Measurements from ENCODE around the gene NR2C1. TPM values are rescaled to one million over a fixed set of nuclear protein-coding genes. Genes with fewer than 3 reads are reported as not detected.

The NR2C1 gene
- total and polyA plus RNA-seq, 2 of the 8 experiments (the other 6 are each of a cell fraction or from before 2014, with no cell fraction given), result 22.8 to 48.3 TPM

- H4K20me1 ChIP-seq (replicated peaks in 1 of 2; ENCODE audit: control insufficient read depth in 1 of 2, insufficient read depth in 2 of 2, low read length in 2 of 2), result no peaks in the 10 kb centered on the region
- FAIRE-seq, result no peak
Measured at GRCh38 chr12:95002754-95003153, 70.7 kb downstream of the NR2C1 start.

More at GRCh38 chr12:95002754-95003153, 70.7 kb downstream of the NR2C1 start:
- peak overlapping the region; percentile 32 for H4K91ac ChIP-seq (replicated peaks; ENCODE audit: insufficient read length, low read length)
- H3K4me2 ChIP-seq (ENCODE audit: insufficient read depth in 1 of 2, low read depth in 2 of 2, low read length in 2 of 2), result peak overlapping the region; percentile 73 to 75
- H3K4me1 ChIP-seq (replicated peaks in 1 of 4; ENCODE audit: control insufficient read depth in 3 of 4, insufficient read depth in 4 of 4, low read length in 3 of 4), result no peaks in the 10 kb centered on the region
- peak overlapping the region; percentile 78 to 95 (median 94) for H3K4me3 ChIP-seq (ENCODE audit: extremely low read depth in 1 of 4, insufficient read depth in 2 of 4, low read depth in 3 of 4, low read length in 4 of 4)
- no peak overlapping the region for H2BK15ac ChIP-seq (ENCODE audit: low read length)
- no peak overlapping the region for H3K56ac ChIP-seq (replicated peaks; ENCODE audit: insufficient read length, low read depth, low read length)
- peak overlapping the region; percentile 54 to 91 (median 86) for H3K9ac ChIP-seq (replicated peaks in 1 of 4; ENCODE audit: extremely low read depth in 1 of 4, low read depth in 3 of 4, low read length in 3 of 4)
- no peak overlapping the region for H2BK120ac ChIP-seq (replicated peaks; ENCODE audit: low read depth, low read length)
- no peaks in the 10 kb centered on the region for H3K79me1 ChIP-seq (ENCODE audit: low read depth, low read length)
- ChIA-PET POLR2A (ENCODE audit: partially characterized antibody) (interaction anchor here (1.2 to 2.0 kb wide), 11 partner anchors 9 to 215 kb away, joined by 3 to 17 read pairs (median 7); partner anchors contain the start of genes FGD6, NR2C1 and VEZT), CTCF (ENCODE audit: partially characterized antibody) (interaction anchor here (0.9 kb wide), 1 partner anchor 16 kb away, joined by 3 read pairs; no protein-coding TSS in a partner anchor)
- no peak overlapping the region for H4K8ac ChIP-seq (ENCODE audit: extremely low read depth, insufficient read depth, low read length)
- no peak overlapping the region for H3K27ac ChIP-seq (ENCODE audit: low read depth, low read length)
- H2BK20ac ChIP-seq (ENCODE audit: low read length), result no peak overlapping the region
- no peaks in the 10 kb centered on the region for H3K27me3 ChIP-seq (replicated peaks in 1 of 4; ENCODE audit: control insufficient read depth in 3 of 4, extremely low read depth in 1 of 4, insufficient read depth in 3 of 4, low read length in 3 of 4)
- H2AK5ac ChIP-seq (ENCODE audit: low read depth, low read length), result no peak overlapping the region
- H2BK12ac ChIP-seq (ENCODE audit: low read depth, low read length), result no peak overlapping the region; the same call in 1 of the 2 replicates
- H4K5ac ChIP-seq (ENCODE audit: insufficient read length, low read depth, low read length), result no peak overlapping the region
- H3K4ac ChIP-seq (replicated peaks; ENCODE audit: insufficient read length, low read depth, low read length), result no peak overlapping the region
- peaks cover 0 to 27% of the 10 kb centered on the region in 2 experiments; a peak in 2 of 4 replicates for H3K79me2 ChIP-seq (ENCODE audit: control insufficient read depth in 1 of 2, insufficient read depth in 2 of 2, low read length in 2 of 2)
- 0 out of 2 replicates have a peak overlapping the region, but pooled peaks have one; percentile 86 for H3K18ac ChIP-seq (ENCODE audit: extremely low read depth, low read length)
- no peaks in the 10 kb centered on the region for H3K9me3 ChIP-seq (ENCODE audit: insufficient read depth in 2 of 2, low read depth in 1 of 2, low read length in 1 of 2)
- H3K14ac ChIP-seq (ENCODE audit: insufficient read length), result no peak overlapping the region
- no peaks in the 10 kb centered on the region for H3K23me2 ChIP-seq (ENCODE audit: low read depth, low read length)
- 49% methylated on average over 3 of the region's 3 CpGs; no CpG with 5 or more reads in 1 of the 2 experiments for WGBS, 2 experiments (ENCODE audit: extremely low coverage in 1 of 2, insufficient coverage in 1 of 2, insufficient read length in 1 of 2, insufficient replicate concordance in 2 of 2, low coverage in 1 of 2, low lambda C conversion rate in 2 of 2, missing lambda C conversion rate in 1 of 2)
- no peak for DNase-seq (ENCODE audit: low read depth in 1 of 2, low spot score in 2 of 2)
- no peak overlapping the region for H2BK5ac ChIP-seq (ENCODE audit: low read depth, low read length)
- H3K23ac ChIP-seq (ENCODE audit: insufficient read length), result no peak overlapping the region
- peak overlapping the region; percentile 96 for H2AFZ ChIP-seq (ENCODE audit: low read length)
- H3K36me3 ChIP-seq (ENCODE audit: control insufficient read depth in 2 of 4, insufficient read depth in 4 of 4, low read length in 3 of 4), result 0 out of 8 replicates have a peak, but pooled peaks cover 0 to 4% (median 0%) of the 10 kb centered on the region in 4 experiments
- TF ChIP-seq RAD21 (IDR thresholded peaks at IDR 0.05 in 1 of 2, conservative IDR thresholded peaks at IDR 0.05 in 1 of 2; ENCODE audit: low read depth in 2 of 2, low read length in 2 of 2) (no peak), ATF3 (IDR thresholded peaks at IDR 0.05; ENCODE audit: insufficient read depth, low read depth, low read length) (no peak), FOSL1 (IDR thresholded peaks at IDR 0.05; ENCODE audit: insufficient read depth, low read depth, low read length) (no peak), TBP (IDR thresholded peaks at IDR 0.05; ENCODE audit: low read depth, low read length) (no peak), MAFK (IDR thresholded peaks at IDR 0.05; ENCODE audit: low read depth, low read length) (no peak), JUN (IDR thresholded peaks at IDR 0.05; ENCODE audit: low read depth, low read length) (no peak), HDAC6 (IDR thresholded peaks at IDR 0.05; ENCODE audit: low read depth, low read length) (no peak), CBX5 (IDR thresholded peaks at IDR 0.05; ENCODE audit: low read depth, low read length) (no peak), RFX5 (IDR thresholded peaks at IDR 0.05; ENCODE audit: borderline replicate concordance, low read depth, low read length) (no peak)
